Measurements from ENCODE around the gene CNOT6.

CNOT6 gene

DNA sequence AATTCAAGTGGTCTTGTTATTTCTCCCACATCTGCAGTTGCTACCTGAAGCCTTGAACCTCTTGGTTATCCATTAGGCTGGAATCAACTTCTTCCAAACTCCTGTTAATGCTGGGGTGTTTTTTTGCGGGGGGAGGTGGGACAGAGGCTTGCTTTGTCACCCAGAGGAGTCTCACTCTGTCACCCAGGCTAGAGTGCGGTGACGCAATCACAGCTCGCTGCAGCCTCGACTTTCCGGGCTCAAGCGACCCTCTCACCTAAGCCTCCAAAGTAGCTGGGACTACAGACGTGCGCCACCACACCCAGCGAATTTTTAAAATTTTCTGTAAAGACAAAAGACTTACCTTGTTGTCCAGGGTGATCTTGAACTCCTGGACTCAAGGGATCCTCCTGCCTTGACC, 92.7 kb downstream of the CNOT6 start:
- DNase-seq = no peak

DNA sequence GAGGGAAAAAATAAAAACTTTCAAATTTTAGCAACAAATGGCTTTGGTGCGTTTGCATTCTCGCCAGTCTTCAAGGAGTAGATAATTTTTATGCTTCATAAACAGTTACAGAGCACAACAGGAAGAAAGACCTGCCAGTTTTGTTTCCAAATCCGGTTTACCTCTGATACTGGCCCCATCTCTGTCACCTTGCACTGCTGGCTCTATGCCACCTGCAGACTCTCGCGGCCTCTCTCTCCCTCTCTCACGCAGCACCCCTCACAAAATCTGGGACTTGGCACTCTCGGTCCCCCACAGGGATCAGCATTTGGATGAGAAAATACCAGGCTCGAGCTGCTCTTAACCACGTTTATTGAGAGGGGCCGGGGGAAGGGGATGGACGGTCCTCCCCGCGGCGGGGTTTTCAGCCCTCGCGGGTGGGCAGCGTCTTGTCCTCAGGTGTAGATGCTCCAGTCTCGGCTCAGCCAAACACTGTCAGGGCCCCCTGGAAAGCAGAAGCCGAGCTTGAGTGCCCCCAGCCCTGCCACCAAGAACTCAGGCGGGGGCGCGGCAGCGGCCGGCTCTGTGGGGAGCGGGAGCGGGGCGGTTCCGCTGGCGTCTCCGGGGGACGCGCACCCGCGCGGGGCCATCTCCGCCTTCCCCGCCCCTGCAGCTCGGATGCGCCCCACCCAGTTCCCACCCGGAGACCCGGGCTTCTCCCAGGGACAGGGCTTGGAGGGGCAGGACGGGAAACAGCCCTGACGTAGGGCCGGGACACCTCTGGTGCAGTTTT, 95.8 kb downstream of the CNOT6 start:
- DNase-seq = no peak

DNA sequence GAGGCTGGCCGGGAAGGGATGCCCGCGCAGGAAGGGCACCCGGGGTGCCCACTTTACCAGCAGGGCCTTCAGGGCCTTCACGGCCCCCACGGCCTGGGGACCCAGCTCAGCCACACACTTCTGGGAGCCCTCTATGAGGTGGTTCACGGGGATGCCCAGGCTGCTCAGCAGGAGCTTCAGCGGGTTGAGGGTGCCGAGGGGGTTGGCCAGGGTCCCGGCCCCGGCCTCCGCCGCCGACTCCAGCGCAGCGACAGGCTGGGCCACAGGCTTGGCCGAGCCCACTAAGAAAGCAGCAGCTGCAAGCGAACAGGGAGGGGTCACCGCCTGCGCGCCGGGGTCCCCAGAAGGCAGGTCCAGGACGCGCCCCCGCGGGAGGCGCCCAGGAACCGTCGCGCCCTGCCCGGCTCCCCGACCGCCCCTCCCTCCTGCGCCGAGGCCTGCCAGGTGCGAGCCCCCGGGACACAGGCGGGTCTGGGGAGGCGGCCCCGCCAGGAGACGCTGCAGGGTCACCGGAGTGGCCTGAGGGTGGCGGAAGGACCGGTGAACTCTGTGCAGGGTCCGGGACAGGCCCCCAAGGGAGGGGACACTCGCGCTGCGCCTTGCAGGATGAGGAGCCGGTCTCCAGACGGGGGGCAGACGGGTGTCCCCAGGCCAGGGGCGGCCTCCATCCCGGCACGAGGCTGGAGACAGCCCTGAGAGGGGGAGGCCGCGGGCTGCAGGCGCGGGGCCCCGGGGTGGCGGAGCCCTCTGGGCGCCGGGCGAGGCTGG, 96.5 kb downstream of the CNOT6 start:
- no peak for DNase-seq

DNA sequence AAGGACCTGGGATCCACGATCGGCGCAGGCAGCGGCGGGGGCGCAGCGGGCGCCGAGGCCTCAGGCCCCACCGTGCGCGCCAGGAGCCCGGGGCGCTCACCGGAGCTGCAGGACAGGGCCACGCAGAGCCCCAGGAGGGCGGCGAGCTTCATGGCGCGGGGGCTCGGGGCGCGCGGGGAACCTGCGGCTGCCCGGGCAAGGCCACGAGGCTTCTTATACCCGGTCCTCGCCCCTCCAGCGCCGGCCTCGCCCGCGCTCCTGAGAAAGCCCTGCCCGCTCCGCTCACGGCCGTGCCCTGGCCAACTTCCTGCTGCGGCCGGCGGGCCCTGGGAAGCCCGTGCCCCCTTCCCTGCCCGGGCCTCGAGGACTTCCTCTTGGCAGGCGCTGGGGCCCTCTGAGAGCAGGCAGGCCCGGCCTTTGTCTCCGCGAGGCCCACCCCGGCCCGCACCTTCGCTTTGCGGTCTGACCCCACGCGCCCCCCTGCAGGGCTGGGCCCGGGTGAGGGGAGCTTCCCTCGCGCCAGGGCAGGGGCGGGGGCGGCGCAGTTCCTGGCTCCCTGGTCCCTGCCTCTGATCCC, 97.2 kb downstream of the CNOT6 start, which contains the start of gene SCGB3A1:
Gene SCGB3A1, minus strand, starts transcription at position 189 of the 577 bp plus-strand sequence. Its CDS starts 37 bp downstream, at position 152.
- no peak for DNase-seq

DNA sequence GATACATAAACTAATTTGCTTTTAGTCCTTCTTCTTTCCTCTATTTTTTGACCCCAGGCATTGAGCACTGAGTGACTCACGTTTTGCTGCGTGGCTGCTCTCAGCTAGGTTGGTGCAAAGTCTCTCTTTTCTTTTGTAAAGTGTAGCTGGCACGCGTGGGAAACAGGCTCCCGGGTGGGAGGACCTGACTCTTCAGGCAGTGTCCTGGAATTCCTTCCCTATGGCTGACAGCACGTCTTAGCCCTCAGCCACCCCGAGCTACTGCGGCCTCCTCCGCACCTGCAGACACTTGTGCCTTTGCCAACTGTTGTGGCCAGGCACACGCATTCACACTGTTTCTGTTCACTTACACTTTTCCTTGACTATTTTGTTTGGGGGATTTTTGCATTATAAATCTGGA, 98.0 kb downstream of the CNOT6 start:
- no peak for DNase-seq

DNA sequence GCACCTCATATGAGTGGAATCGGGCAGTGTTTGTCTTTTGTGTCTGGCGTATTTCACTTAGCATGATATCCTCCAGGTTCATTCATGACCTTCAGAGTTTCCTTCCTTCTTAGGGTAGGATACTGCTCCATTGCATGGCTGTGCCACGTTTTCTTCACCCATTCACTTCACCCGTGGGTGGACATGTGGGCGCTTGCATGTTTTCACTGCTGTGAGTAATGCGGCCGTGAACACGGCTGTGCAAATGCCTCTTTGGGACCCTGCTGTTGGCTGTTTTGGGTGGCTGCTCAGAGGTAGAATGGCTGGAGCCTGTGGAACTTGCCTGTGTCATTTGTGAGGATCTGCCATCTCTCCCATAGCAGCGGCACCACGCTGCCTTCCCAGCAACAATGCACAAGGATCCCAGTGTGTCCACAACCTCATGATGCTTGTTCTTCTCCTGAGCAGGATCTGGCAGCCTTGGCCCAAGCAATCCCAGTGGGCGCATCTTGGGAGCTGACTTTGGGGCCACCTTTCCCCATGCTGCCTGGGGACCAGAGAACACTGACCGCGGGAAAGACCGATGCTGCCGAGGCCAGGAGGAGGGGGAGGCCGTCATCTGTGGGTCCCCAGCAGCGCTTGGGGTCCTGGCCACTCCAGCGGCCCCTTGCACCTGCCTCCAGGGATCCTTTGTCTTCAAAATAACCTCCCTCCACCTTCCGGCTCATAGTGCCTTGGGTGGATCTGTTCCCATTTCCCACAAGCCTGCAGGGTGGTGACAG, 99.4 kb downstream of the CNOT6 start:
- DNase-seq = no peak

DNA sequence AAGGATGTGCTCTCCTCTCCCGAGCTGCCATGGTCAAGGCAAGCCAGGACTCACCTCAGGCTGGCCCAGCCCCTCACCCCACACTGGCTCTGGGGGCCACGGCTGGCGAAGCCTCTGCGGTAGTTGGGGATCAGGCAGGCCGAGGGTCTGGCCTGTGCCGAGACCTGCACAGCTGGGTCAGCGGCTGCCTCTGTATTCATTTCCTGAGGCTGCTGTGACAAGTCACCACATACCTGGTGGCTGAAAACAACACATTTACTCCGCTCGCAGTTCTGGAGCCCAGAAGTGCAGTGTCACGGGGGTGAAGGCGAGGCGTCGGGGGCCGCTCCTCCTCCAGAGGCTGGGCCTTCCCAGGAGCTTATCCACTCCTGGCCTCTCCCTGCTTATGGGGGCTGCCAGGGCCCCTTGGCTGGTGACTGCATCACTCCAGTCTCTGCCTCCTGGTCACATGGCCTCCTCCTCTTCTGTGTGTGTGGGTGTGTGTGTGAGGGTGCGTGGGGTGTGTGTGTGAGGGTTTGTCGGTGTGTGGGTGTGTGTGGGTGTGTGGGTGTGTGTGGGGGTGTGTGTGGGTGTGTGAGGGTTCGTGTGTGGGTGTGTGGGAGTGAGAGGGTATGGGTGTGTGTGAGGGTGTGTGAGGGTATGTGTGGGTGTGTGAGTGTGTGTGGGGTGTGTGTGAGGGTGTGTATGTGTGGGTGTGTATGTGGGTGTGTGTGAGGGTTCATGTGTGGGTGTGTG, 100.3 kb downstream of the CNOT6 start:
- no peak for DNase-seq

DNA sequence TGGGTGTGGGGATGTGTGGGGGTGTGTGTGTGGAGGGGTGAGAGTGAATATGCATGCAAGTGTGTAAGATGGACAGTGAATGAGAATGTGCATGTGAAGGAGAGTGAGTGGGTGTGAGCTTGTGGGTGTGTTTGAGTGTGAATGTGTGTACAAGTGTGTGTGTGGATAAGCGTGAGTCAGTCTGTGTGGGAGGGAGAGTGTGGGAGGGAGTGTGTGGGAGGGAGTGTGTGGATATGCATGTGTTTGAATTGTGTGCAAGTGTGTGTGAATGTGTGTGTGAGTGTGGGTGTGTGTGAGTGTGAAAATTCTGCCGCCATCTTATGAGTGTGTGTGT, 100.8 kb downstream of the CNOT6 start:
- DNase-seq = no peak

DNA sequence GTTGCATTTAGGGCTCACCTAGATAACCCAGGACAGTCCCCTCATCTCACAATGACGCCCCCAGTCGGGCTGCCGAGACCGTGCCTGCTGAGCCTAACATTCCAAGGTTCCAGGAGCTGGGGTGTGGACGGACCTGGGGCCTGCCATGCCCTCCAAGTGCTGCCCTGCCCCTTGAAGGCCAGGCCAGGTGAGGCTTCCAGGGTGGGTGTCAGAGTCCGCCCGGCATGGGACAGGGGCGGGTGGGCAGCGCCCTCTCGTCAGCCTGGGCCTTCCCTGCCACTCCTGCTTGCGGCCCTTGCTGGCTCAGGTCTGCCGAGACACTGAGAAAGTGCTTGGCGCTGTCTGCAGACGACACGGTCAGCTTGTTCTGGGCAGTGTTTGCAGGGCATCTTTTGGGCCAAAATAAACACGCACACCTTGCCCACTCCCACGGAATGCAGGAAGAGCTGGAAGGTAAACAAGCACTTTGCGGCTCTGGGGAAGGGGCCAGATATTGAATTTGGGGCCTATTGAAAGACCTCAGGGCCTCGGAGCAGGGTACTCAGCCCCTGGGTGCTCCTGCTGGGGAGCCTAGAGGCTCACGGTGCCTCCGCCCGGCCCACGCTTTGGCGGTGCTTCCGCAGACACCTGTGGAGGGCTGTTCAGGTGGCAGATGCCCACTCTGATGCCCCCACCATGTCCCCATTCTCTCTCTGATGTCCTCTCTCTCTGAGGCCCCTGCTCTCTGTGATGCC, 101.4 kb downstream of the CNOT6 start:
- no peak for DNase-seq

DNA sequence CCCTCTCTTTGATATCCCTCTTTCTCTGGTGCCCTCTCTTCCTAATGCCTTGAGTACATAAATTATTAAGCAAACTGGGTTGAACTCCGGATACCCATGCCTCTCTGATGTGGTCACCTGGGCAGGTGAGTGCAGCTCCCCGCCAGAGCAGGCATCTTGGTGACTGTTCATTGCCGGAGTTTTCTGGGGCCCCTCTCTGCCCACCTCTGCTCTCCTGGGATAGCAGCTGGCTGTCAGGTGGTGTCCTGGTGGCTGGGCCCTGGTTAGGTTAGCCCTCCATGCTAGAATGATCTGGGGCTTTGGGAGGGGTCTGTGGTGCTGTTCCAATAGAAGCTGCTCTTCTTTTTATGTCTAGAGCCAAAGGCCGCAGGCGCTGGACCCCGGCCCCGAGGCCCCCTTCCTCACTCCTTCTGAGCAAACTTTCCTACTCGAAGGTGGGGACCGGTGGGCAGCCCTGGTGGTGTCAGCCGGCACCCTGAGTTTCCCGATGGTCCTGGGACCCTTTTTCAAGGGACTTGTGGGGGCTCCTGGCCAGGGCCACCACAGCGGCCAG, 102.0 kb downstream of the CNOT6 start:
- DNase-seq = no peak

DNA sequence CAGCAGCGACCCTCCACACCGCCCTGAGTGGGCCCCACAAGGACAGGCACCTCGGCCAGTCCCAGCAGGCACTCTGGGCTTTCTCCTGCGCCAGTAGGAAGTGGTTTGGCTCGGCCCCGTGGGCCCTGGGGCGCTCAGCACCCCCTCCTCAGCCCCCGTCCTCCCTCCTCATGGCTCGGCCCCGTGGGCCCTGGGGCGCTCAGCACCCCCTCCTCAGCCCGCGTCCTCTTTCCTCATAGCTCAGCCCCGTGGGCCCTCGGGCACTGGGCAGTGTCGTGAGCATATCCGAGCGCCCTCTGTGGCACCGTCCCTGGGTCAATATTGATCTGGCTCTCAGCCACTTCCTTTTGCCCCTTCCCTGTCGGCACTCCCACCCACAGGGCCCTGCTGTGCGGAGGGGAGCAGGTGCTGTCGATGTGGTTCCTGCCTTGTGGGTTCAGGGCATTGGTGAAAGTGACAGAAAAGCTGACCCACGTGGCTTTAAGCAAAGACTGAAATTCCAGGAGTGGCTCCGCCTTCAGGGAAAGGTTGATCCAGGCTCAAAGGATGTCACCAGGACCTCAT, 102.6 kb downstream of the CNOT6 start:
- no peak for DNase-seq

DNA sequence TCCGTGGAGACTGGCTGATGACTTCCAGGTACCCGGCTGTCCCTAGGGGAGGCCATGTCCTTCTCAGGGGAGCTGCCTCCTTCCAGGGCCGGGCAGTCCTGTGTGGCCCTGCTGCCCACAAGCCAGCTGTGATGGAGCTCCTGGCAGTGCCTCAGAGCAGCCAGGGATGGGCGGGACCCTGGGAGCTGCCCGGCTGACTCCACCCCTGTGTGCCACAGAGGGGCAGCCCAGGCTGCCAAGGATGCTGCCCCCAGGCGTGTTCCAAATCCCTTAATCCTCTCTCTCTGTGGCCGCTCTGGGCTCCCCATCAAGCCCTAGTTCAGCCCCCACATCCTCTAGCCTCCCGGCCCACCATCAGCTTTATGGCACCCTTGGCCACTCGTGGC, 104.1 kb downstream of the CNOT6 start:
- no peak for DNase-seq

DNA sequence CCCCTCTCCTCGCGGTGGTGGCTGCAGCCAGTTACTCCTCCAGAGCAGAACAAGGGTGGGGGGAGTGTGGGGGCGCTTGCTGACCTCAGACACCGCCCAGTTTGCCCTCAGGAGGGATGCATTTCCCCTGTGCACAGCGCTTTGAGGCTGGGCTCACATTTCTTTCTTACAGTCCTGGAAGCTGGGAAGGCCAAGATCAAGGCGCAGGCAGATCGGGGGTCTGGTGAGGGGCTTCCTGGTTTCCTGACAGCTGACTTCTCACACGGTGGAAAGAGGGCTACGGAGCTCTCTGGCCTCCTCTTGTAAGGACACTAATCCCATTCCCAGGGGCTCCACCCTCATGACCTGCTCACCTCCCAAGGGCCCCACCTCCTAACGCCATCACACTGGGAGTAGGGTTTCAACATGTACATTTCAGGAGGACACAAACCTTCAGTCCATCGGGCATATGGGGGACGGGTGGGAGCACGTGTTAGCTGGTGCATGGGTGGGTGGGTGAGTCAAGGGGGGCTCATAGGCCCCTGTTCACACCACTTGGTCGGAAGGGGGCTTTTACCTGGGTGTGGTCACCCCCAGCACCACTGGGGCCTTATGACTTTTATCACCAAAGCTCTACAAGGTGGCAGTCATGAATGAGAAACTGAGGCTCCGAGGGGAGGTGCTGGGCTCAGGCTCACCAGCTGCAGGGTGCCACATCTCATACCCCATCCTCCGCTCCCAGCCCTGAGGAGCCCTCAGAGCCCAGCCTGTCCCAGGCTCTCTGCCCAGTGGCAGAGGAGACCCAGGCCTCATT, 104.8 kb downstream of the CNOT6 start:
- DNase-seq = no peak

DNA sequence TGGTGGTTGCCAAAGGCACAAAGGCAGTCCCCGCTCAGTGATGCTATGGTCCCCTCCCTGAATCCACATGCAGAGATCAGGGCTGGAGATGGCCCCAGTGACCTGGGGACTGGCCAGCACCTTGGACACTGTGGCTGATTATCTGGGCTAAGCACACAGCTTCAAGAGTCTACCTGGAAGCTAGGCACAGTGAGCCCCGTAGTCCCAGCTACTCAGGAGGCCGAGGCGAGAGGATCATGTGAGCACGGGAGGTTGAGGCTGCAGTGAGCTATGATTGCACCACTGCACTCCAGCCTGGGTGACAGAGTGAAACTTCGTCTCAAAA, 105.4 kb downstream of the CNOT6 start:
- no peak for DNase-seq

DNA sequence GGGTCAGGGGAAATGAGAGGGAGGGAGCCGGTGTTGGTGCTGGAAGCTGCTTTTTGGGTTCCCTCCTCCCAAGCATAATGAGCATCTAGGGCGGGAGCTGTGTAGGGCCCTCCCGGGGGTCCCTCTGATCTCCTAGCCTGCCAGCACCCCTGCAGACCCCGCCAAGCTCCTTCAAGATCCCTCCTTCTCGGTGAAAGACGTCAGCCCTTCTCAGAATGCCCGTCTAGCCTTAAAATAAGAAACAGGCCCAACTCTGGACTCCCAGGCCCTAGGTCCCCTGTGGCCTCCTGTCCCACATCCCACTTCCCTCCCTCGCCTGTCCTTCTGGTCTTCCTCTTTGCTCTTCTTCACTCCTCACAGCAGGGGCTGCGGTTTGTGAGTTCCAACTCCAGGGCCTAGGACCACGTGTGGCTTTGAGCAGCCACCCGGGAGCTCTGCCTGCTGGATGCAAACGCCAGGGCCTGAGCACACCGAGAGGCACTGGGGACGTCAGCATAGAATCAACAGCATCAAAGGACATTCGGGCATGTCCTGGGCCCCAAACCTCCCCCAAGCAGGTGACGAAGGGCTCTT, 105.9 kb downstream of the CNOT6 start:
- DNase-seq = no peak

DNA sequence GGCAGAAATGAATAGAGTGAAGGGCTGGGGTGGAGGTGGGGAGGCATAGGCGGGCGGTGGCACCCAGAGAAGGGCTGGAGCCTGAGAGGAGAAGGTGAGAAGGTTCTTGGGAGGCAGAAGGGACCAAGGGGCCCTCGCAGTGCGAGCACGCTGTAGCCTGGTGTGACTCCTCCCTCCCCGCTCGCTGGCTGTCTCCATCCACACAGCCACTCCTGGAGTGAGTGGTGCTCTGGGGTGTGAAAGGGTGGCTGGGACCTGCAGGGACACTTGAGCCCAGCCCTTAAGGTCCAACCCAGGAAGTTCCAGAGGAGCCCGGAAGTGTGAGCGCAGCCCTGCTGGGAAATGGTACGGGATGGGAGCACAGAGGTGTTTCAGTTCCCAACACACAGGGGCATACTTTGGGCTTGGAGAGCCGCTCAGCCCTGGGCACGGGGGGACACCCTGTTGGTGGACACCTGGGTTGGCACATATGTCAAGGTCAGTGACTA, 106.4 kb downstream of the CNOT6 start:
- no peak for DNase-seq

DNA sequence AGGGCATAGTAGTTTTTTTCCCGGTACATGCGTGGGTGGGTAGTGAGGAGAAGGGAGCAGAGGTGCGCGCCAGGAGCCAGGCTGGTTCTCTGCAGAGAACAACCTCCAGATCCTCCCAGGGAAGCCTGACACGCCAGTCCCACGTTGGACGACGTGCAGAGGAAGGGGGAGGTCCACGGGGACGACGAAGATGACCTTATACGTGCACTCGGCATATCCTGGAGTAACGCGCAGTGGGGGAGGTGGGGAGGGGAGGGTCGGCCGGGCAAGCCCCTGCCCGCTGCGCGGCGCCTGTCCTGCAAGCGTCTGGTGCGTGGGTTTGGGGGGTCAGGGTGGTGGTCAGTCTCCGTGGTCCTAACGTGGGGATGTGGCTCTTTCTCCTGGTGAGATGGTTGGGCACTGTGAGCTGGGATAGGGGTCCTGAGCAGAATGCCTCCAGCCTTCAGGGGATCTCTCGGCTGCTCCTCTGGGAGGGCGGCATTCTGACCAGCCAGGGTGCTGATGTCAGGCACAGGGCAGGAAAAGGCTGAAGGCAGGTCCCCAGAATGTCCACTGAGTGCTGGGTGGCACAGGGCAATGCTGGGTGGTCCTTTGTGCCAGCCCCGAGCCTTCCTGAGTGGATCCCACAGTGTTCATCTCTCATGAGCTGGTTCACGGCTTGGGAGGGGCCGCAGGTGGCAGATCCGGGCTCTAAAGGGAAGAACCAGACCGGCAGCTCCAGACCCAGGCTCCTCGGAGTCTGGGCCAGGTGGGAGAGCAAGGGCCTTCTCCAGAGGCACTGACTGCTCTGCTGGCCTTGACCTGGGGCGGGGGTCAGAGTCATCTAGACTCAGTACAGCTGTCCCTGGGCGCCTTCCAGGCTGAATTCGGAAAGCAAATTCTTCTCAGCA, 107.7 kb downstream of the CNOT6 start:
- no peak for DNase-seq

DNA sequence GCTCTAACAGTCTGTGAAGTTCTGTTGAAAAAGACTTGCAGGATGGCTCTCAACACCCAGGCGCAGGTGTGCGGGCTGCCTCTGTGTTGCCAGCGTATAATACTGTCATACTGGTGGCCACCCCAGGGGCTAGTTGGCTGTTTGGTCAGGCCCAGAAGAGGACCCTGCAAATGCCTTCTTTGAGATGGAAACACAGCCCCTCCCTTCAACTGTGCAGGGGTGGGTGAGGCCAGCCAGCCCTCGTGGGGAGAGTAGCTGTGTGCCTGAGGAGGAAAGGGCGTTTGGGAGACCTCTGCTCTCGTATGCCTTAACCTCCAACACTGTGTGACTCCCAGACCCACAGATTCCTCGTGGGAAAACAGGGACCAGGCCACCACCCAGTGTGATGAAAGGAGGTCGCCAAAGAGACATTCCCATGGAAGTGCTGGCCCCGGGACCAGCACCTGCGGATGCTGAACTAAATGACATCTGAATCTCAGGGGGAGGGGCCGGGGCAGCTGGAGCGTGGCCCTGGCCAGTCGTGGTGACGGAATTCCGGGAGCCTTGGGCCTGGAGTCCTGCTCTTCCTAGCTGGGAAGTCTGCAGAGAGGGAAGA, 108.4 kb downstream of the CNOT6 start:
- DNase-seq = no peak
